K562 (cell line): ENCODE results near the gene H2AZ2. TPM values are rescaled to one million over a fixed set of nuclear protein-coding genes. Genes with fewer than 3 reads are reported as not detected.

Experiments used
- CEBPB ChIP-seq: fragments of 450-650 bp; IDR thresholded peaks from 2 replicates; pipeline ENCODE4 v1.6.1; 2016; ENCODE audit warnings: missing genetic modification characterization, missing compliant biosample characterization
- CREB1 ChIP-seq, 2 experiments: sonication (generic) in 1 of 2; formaldehyde crosslinking in 1 of 2; IDR thresholded peaks; 2 replicates each; pipeline versions ENCODE4 v1.6.1 to v1.8.0; 2012 to 2022; ENCODE audit warnings: inconsistent platforms in 1 of 2, mild to moderate bottlenecking in 1 of 2, missing genetic modification reagents in 1 of 2, moderate library complexity in 1 of 2
- ETV1 ChIP-seq: fragments of 450-650 bp; conservative IDR thresholded peaks from 2 replicates; pipeline ENCODE4 v1.6.1; 2016; ENCODE audit warnings: missing genetic modification characterization, control low read depth, low read depth, missing compliant biosample characterization
- FOXK2 ChIP-seq, 2 experiments: fragments of 450-650 bp; IDR thresholded peaks in 1 of 2; conservative IDR thresholded peaks in 1 of 2; 2 replicates each; pipeline ENCODE4 v1.6.1; 2016; ENCODE audit warnings: low read depth in 2 of 2, mild to moderate bottlenecking in 1 of 2
- KLF1 ChIP-seq: fragments of 450-650 bp; IDR thresholded peaks from 2 replicates; pipeline ENCODE4 v1.6.1; 2016; ENCODE audit warnings: missing genetic modification characterization, missing compliant biosample characterization
- NONO ChIP-seq, 2 experiments: fragments of 200-400 bp in 1 of 2; fragments of 450-650 bp in 1 of 2; formaldehyde crosslinking in 1 of 2; IDR thresholded peaks; 2 replicates each; pipeline ENCODE4 v1.6.1; 2017; ENCODE audit warnings: low read depth in 2 of 2, mild to moderate bottlenecking in 2 of 2, moderate library complexity in 2 of 2, low read length in 1 of 2
- NRF1 ChIP-seq, 2 experiments: fragments of 450-650 bp; IDR thresholded peaks in 1 of 2; conservative IDR thresholded peaks in 1 of 2; 2 replicates each; pipeline ENCODE4 v1.6.1; 2014; ENCODE audit warnings: mild to moderate bottlenecking in 2 of 2
- RBM25 ChIP-seq: fragments of 200-400 bp; formaldehyde crosslinking; IDR thresholded peaks from 2 replicates; pipeline ENCODE4 v1.6.1; 2018; ENCODE audit warnings: low read length, low read depth, moderate library complexity; ENCODE audit not compliant: severe bottlenecking
- SIX5 ChIP-seq, 2 experiments: IDR thresholded peaks; 2 replicates each; pipeline ENCODE4 v1.6.1; 2011; ENCODE audit warnings: low read length in 2 of 2, borderline replicate concordance in 1 of 2, low read depth in 1 of 2, mild to moderate bottlenecking in 1 of 2, moderate library complexity in 1 of 2; ENCODE audit not compliant: insufficient read depth in 1 of 2
- TBP ChIP-seq: optimal IDR thresholded peaks from 2 replicates; pipeline ENCODE3; 2011; ENCODE audit warnings: low read depth, low read length, improper control_type of control experiment
- ZNF143 ChIP-seq: sonication (generic); formaldehyde crosslinking; IDR thresholded peaks from 2 replicates; pipeline ENCODE4 v1.9.0; 2022; ENCODE audit warnings: mild to moderate bottlenecking, missing genetic modification reagents
- ZNF197 ChIP-seq: fragments of 200-800 bp; sonication (Bioruptor generic); IDR thresholded peaks from 2 replicates; pipeline ENCODE4 v1.6.1; 2016; ENCODE audit warnings: low read depth, missing genetic modification characterization, missing compliant biosample characterization
- ZNF324 ChIP-seq: fragments of 250-450 bp; sonication (Bioruptor Pico); IDR thresholded peaks from 2 replicates; pipeline ENCODE4 v1.4.0; 2020; ENCODE audit warnings: mild to moderate bottlenecking
- ZNF445 ChIP-seq: fragments of 250-450 bp; sonication (Bioruptor Pico); IDR thresholded peaks from 2 replicates; pipeline ENCODE4 v1.4.0; 2020; ENCODE audit warnings: low read depth, mild to moderate bottlenecking, moderate library complexity
- ZNF717 ChIP-seq: fragments of 250-450 bp; sonication (Bioruptor Pico); IDR thresholded peaks from 2 replicates; pipeline ENCODE4 v1.5.0; 2021
- ZSCAN32 ChIP-seq: fragments of 450-650 bp; formaldehyde crosslinking; IDR thresholded peaks from 2 replicates; pipeline ENCODE4 v1.4.0; 2020; ENCODE audit warnings: mild to moderate bottlenecking, moderate library complexity
- polyA plus RNA-seq, 8 experiments: library from polyadenylated mRNA; depleted of rRNA in 4 of 8; stranded (reverse) in 5 of 8; unstranded in 3 of 8; fragments of >200 nt; fragmentation: Nextera tagmentation in 2 of 8; fragmentation: Illumina TruSeq in 1 of 8; extraction: Ambion mirVana in 2 of 8; extraction: Trizol in 1 of 8; gene quantifications; 2 replicates each; pipeline versions ENCODE4 v1.2.1 to v1.2.3, GENCODE V29; 2011 to 2014; ENCODE audit warnings: inconsistent platforms in 1 of 8, missing spikeins in 1 of 8
- total RNA-seq, 7 experiments: library from RNA; depleted of rRNA in 6 of 7; stranded (reverse); fragments of >200 nt in 6 of 7; fragmentation: Illumina TruSeq in 2 of 7; extraction: Trizol in 2 of 7; gene quantifications; 2 replicates each; pipeline versions ENCODE4 v1.2.1 to v1.2.3, GENCODE V29; 2011 to 2021; ENCODE audit warnings: low replicate concordance in 1 of 7
- TF ChIP-seq, protein P1 (sequence below): fragments of 450-650 bp; conservative IDR thresholded peaks from 2 replicates; pipeline ENCODE4 v1.6.1; 2016; ENCODE audit warnings: missing genetic modification characterization, low read depth, mild to moderate bottlenecking, control low read depth, missing compliant biosample characterization
- TF ChIP-seq, protein P2 (sequence below): IDR thresholded peaks from 2 replicates; pipeline ENCODE4 v1.6.1; 2014; ENCODE audit warnings: antibody characterized with exemption
- TF ChIP-seq, protein P3 (sequence below): IDR thresholded peaks from 2 replicates; pipeline ENCODE4 v1.6.1; 2016; ENCODE audit warnings: missing genetic modification characterization, missing compliant biosample characterization
- TF ChIP-seq, protein P4 (sequence below), 2 experiments: fragments of 450-650 bp; IDR thresholded peaks; 2 replicates each; pipeline ENCODE4 v1.6.1; 2016

Gene H2AZ2
- total and polyA plus RNA-seq, 9 of the 15 experiments (the other 6 are each of a cell fraction or from before 2014, with no cell fraction given), result 105 to 382 (median 286) TPM

DNA sequence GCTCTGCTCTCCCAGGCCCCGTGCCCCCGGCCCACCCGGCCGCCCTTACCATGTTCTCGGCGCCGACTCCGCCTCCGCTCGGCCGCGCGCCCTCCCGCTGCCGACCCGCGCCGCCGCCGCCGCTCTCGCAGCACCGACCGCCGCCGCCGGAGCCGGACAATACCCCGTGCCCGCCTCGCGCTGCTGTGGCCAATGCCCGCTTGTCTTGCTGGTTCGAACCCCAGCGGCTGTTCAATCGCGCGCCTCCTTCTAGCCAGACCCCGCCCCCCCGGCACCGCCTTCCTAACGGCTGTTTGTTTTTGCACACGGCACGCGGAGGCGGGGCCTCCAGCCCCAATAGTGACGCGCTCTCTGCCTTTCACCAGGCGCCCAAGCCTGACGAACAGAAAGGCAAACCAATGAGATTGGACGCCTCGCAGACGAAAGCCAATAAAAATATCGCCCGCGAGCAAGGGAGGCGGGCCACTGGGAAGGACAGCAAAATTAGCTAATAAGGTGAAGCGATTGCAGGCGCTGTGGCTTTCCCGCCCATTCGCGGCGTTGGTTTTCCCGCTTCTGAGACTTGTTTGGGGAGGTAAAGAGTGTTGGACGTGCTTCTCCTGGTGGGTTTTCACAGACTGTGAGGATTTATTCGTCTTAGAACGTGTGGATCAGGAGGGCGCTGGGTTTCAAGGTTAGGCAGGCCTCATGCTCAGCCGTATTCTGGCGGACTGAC, at the start of gene H2AZ2 (continued):
- TF ChIP-seq, protein P1, sequence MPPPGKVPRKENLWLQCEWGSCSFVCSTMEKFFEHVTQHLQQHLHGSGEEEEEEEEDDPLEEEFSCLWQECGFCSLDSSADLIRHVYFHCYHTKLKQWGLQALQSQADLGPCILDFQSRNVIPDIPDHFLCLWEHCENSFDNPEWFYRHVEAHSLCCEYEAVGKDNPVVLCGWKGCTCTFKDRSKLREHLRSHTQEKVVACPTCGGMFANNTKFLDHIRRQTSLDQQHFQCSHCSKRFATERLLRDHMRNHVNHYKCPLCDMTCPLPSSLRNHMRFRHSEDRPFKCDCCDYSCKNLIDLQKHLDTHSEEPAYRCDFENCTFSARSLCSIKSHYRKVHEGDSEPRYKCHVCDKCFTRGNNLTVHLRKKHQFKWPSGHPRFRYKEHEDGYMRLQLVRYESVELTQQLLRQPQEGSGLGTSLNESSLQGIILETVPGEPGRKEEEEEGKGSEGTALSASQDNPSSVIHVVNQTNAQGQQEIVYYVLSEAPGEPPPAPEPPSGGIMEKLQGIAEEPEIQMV (tag), result peak; percentile 89
- TF ChIP-seq NONO (IDR thresholded peaks at IDR 0.05; ENCODE audit: low read depth in 2 of 2, low read length in 1 of 2) (peak in 1 of 2 experiments; percentile 94; a peak in 2 of 4 replicates), ZSCAN32 (peak; percentile 26; the same call in 1 of the 2 replicates), ZNF445 (CRISPR knock-in tag) (0 out of 2 replicates have a peak, but pooled peaks have one; percentile 48), RBM25 (peak; percentile 95), ZNF717 (no peak), ZNF197 (CRISPR knock-in tag) (peak; percentile 49), KLF1 (tag) (peak; percentile 43; the same call in 1 of the 2 replicates), ZNF143 (CRISPR knock-in tag) (no peak), CEBPB (tag) (peak; percentile 77), NRF1 (conservative IDR thresholded peaks at IDR 0.05 in 1 of 2, IDR thresholded peaks at IDR 0.05 in 1 of 2) (peak; percentile 59 to 67; a peak in 3 of 4 replicates), CREB1 (IDR thresholded peaks at IDR 0.05) (peak; percentile 91), CREB1 (CRISPR knock-in tag; IDR thresholded peaks at IDR 0.05) (peak; percentile 82; the same call in 1 of the 2 replicates), FOXK2 (conservative IDR thresholded peaks at IDR 0.05 in 1 of 2, IDR thresholded peaks at IDR 0.05 in 1 of 2; ENCODE audit: low read depth in 2 of 2) (peak; percentile 62 to 74; a peak in 3 of 4 replicates), SIX5 (IDR thresholded peaks at IDR 0.05; ENCODE audit: borderline replicate concordance in 1 of 2, insufficient read depth in 1 of 2, low read depth in 1 of 2, low read length in 2 of 2) (no peak; a peak in 1 of 4 replicates), TBP (peak; percentile 89), ZNF324 (no peak), ETV1 (no peak)
- TF ChIP-seq, protein P2, sequence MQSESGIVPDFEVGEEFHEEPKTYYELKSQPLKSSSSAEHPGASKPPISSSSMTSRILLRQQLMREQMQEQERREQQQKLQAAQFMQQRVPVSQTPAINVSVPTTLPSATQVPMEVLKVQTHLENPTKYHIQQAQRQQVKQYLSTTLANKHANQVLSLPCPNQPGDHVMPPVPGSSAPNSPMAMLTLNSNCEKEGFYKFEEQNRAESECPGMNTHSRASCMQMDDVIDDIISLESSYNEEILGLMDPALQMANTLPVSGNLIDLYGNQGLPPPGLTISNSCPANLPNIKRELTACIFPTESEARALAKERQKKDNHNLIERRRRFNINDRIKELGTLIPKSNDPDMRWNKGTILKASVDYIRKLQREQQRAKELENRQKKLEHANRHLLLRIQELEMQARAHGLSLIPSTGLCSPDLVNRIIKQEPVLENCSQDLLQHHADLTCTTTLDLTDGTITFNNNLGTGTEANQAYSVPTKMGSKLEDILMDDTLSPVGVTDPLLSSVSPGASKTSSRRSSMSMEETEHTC, result peak; percentile 38; the same call in 1 of the 2 replicates
- TF ChIP-seq, protein P3, sequence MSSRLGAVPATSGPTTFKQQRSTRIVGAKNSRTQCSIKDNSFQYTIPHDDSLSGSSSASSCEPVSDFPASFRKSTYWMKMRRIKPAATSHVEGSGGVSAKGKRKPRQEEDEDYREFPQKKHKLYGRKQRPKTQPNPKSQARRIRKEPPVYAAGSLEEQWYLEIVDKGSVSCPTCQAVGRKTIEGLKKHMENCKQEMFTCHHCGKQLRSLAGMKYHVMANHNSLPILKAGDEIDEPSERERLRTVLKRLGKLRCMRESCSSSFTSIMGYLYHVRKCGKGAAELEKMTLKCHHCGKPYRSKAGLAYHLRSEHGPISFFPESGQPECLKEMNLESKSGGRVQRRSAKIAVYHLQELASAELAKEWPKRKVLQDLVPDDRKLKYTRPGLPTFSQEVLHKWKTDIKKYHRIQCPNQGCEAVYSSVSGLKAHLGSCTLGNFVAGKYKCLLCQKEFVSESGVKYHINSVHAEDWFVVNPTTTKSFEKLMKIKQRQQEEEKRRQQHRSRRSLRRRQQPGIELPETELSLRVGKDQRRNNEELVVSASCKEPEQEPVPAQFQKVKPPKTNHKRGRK (tag), result no peak
- TF ChIP-seq, protein P4, sequence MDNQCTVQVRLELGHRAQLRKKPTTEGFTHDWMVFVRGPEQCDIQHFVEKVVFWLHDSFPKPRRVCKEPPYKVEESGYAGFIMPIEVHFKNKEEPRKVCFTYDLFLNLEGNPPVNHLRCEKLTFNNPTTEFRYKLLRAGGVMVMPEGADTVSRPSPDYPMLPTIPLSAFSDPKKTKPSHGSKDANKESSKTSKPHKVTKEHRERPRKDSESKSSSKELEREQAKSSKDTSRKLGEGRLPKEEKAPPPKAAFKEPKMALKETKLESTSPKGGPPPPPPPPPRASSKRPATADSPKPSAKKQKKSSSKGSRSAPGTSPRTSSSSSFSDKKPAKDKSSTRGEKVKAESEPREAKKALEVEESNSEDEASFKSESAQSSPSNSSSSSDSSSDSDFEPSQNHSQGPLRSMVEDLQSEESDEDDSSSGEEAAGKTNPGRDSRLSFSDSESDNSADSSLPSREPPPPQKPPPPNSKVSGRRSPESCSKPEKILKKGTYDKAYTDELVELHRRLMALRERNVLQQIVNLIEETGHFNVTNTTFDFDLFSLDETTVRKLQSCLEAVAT (IDR thresholded peaks at IDR 0.05), result peak in 1 of 2 experiments; percentile 94; a peak in 2 of 4 replicates
